Mononuclear cell (primary cell): Measurements from ENCODE around the gene ERC2. TPM values are rescaled to one million over a fixed set of nuclear protein-coding genes. Genes with fewer than 3 reads are reported as not detected.

Source experiments
- H3K27me3 ChIP-seq: 2 replicates; pipeline ENCODE4 v1.6.0; 2011; ENCODE audit warnings: low read length, control low read depth; ENCODE audit not compliant: insufficient read depth
- H3K4me1 ChIP-seq: 2 replicates; pipeline ENCODE4 v1.5.1; 2011; ENCODE audit warnings: mild to moderate bottlenecking, low read length, control low read depth; ENCODE audit not compliant: insufficient read depth
- H3K4me3 ChIP-seq: 2 replicates; pipeline ENCODE4 v1.5.1; 2011; ENCODE audit warnings: mild to moderate bottlenecking, low read length, moderate library complexity
- H3K9me3 ChIP-seq: 2 replicates; pipeline ENCODE4 v1.5.1; 2011; ENCODE audit warnings: low read depth, mild to moderate bottlenecking, control low read depth, low read length
- total RNA-seq: library from RNA; depleted of rRNA; stranded (reverse); fragments of >200 nt; gene quantifications from one replicate; pipeline ENCODE4 v1.2.3, GENCODE V29; 2012

ERC2 gene
- total RNA-seq, 1 donor = 0.10 TPM

DNA sequence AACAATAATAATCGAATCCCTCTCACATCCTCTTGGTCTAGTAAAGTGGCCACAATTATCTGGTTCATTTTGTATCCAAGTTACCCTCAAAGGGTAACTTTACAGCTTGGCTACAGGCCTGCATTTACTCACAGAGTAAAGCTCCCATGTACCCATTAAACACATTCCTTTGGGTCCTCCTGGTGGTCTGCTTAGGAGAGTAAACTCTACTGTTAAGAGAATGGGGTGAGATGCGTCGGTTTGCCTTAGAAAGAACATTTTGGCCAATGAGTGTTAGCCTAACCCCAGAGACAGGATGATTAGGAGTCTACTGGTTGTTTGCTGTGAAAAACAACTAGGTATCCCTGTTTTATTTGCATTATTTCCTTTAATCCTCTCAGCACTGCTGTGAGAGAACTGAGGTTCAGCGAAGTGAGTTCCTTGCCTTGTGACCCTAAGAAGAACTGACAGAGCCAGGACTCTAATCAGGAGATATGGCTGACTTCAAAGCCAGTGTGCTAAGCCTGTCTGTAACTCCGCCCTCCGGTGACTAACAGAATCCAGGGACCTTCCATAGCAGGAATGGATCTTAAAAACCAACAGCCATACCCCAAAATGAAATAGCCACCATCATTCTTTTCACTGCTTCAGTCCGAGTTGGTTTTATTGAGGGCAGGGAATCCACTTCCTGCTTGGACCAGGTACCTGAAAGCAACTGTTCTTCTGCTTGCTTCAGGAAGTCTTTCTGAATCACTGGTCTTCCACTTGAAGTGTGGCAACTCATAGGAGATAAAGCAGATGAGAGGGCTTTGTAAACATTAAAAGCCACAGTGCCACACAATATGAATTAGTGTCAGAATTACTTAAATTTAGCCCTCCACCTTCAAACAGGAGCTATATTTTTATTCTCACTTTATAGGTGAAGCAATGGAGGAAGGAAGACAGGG is 663.8 kb downstream of the ERC2 start:
- no peaks in the 10 kb centered on the region for H3K27me3 ChIP-seq
- H3K4me3 ChIP-seq = no peak overlapping the region
- no peaks in the 10 kb centered on the region for H3K9me3 ChIP-seq
- H3K4me1 ChIP-seq = no peaks in the 10 kb centered on the region

DNA sequence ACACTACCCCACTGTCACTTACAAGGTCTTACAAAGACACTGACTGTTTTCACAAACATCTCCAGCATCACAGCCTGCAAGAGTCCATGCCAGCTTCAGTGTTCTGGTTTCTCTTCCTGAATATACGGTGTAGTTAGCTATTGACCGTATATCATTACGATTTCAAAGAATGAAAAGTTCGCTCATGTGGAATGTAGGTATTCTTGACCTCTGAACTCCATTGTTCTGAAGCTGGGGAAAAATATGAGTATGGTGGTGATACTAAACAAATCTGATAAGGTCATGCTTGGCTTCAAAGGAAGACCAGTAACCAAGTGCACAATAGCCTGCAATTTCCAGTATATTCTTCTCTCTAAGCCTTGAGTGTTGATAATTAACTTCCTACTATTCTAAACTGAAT is 665.5 kb downstream of the ERC2 start:
- no peak overlapping the region for H3K4me3 ChIP-seq
- no peaks in the 10 kb centered on the region for H3K9me3 ChIP-seq
- H3K27me3 ChIP-seq = no peaks in the 10 kb centered on the region
- H3K4me1 ChIP-seq = no peaks in the 10 kb centered on the region

DNA sequence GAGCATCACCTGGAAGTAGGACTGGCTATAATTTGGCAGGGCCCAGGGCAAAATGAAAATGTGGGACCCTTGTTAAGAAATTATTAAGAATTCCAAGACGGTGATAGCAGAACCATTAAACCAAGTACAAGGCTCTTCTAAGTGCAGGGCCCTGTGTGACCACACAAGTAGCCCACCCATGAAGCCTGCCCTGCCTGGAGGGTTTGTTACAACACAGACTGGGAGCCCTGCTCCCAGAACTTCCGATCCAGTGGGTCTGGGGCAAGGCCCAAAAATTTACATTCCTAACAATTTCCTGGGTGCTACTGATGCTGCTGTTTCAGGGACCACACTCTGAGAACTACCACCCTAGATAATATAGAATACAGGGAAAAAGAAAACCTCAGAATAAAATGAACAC is 666.6 kb downstream of the ERC2 start:
- no peaks in the 10 kb centered on the region for H3K9me3 ChIP-seq
- H3K4me1 ChIP-seq = no peaks in the 10 kb centered on the region
- H3K4me3 ChIP-seq = no peak overlapping the region
- H3K27me3 ChIP-seq = no peaks in the 10 kb centered on the region

DNA sequence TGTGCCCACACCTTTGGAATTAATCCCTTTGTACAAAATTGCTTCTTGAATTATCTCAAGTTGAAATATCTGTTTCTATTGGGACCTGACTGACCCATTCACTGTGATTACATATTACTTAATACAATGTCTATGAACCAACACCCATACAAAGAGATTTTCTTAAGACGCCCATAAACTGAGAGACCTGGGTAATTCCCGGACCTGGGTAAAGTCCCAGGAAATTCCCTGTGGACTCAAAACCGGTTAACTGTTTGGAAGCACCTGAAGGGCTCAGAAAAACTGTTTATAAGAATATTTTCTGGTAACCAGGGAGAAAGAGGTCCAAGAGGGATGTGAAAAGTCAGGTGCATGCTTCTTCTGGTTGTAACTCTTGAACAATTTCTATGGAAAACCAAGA is 667.2 kb downstream of the ERC2 start:
- Histone ChIP-seq H3K4me1 (no peaks in the 10 kb centered on the region), H3K27me3 (no peaks in the 10 kb centered on the region), H3K9me3 (no peaks in the 10 kb centered on the region), H3K4me3 (no peak overlapping the region)

DNA sequence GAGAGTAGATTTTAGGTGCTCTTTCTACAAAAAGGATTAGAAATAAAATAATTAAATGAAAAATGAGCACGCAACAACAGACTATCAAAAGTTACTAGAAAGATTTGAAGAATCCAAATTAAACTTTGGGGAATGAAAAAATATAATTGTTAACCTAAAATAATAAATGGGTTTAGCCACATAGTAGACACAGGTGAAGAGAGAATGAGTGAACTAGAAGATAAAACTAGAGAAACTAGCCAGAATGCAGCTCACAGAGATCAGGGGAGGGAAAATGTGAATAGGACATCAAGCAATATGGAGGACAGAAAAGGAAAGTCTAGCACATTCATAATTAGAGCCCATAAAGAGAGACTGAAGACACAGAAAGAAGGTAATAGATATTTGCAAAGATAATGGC is 670.5 kb downstream of the ERC2 start:
- H3K4me3 ChIP-seq = no peak overlapping the region
- H3K4me1 ChIP-seq = no peaks in the 10 kb centered on the region
- H3K27me3 ChIP-seq = no peaks in the 10 kb centered on the region
- no peaks in the 10 kb centered on the region for H3K9me3 ChIP-seq

DNA sequence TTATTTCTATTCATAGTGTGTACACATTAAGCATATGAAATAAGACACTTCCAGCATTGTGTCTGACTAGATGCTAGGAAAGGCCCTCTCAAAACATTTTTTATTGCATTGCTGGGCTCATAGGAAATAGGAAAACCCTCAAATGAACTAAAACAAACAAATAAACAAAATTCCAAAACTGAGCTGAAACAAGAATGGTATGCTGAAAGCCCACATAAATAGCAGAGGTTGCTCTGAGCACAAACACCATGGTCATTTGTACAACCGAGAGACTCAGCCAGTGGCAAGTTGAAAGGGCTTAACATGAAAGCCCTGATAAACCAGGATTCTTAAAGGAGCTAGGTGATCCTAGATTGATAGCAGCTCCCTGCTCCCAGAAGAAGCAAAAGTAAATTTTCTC is 671.2 kb downstream of the ERC2 start:
- Histone ChIP-seq H3K4me3 (no peak overlapping the region), H3K4me1 (no peaks in the 10 kb centered on the region), H3K9me3 (no peaks in the 10 kb centered on the region), H3K27me3 (no peaks in the 10 kb centered on the region)

DNA sequence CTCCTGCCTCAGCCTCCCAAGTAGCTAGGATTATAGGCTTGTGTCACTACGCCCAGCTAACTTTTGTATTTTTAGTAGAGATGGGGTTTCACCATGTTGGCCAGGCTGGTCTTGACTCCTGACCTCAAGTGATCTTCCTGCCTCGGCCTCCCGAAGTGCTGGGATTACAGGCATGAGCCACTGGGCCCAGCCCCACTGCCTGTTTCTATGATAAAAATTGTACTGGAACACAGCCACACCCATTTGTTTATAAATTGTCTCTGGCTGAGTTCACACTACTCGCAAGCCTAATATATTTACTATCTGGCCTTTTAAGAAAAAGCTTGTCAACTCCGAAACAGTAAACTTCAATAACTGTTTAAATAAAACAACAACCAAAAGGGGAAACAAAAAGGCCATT is 671.7 kb downstream of the ERC2 start:
- Histone ChIP-seq H3K9me3 (no peaks in the 10 kb centered on the region), H3K4me3 (no peak overlapping the region), H3K27me3 (no peaks in the 10 kb centered on the region), H3K4me1 (no peaks in the 10 kb centered on the region)

DNA sequence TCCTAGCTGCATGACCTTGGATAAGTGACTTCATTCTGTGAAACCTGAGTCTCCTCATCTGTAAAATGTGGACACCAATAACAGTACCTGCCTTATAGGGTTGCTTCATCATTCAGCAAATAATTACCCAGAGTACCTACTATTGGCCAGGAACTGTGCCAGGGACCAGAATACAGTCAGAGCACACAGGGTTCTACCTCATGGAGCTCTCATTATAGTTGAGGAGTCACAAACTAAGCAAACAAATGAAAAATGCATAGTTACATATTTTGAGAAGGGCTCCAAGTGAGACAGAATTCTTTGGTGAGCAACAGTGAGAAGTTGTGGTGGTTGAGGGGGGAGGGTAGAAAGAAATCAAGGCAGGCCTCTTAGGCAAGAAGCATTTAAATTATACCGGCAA is 672.5 kb downstream of the ERC2 start:
- H3K9me3 ChIP-seq = no peaks in the 10 kb centered on the region
- H3K4me1 ChIP-seq = no peaks in the 10 kb centered on the region
- H3K27me3 ChIP-seq = no peaks in the 10 kb centered on the region
- no peak overlapping the region for H3K4me3 ChIP-seq

DNA sequence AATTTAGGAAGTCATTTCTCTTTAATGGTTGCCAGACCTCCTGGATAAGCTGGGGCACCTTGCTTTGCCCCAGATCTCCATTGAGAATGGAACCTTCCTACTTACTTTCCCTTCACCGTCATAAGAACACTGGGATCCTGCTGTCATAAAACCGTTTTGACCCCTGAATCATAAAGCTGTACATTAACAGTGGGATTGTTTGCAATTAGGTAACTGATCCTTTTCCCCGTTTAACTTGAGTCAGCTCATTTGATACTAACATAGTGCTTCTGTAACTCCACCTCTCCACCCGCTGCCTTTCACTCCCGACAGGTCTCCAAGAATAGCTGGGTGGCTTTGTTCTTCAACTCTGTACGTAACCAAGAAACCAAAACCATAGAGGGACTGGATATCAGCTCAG is 673.0 kb downstream of the ERC2 start:
- Histone ChIP-seq H3K4me1 (no peaks in the 10 kb centered on the region), H3K4me3 (no peak overlapping the region), H3K9me3 (no peaks in the 10 kb centered on the region), H3K27me3 (no peaks in the 10 kb centered on the region)

DNA sequence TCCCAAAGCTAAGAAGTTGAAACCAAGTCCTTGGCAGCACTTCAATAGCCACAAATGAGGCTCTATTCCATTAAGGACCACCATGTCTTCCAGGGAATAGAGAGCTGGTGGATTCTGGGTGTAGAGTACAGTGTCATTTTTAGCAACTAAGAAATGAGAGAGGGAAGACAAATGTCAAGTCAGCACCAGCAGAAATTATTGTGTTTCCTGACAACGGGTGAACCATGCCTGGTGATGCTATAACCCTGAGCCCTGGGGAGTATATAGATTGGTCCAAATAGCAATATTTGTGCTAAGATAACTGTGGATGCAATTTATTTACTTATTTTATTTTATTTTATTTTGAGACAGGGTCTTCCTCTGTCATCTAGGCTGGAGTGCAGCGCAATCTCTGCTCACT is 675.5 kb downstream of the ERC2 start:
- no peaks in the 10 kb centered on the region for H3K27me3 ChIP-seq
- no peak overlapping the region for H3K4me3 ChIP-seq
- no peaks in the 10 kb centered on the region for H3K4me1 ChIP-seq
- H3K9me3 ChIP-seq = no peaks in the 10 kb centered on the region

DNA sequence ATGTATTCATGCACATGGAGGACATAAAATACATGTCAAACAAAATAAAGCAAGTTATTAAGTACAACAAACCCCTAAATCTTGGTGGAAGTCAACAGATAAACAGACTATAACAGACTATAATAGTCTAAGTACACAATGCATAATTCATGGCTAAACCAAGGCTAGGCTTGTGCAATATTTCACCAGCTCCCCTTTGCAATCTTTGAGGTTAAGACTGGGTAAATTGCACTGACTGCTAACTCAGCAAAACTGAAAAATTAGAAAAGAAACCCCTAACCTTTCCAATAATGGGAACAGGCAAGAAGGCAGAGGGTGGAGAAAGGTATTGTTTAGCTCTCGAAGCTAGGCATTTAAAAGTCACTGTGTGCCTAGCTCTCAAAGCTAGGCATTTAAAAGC is 676.3 kb downstream of the ERC2 start:
- no peaks in the 10 kb centered on the region for H3K9me3 ChIP-seq
- no peaks in the 10 kb centered on the region for H3K4me1 ChIP-seq
- no peak overlapping the region for H3K4me3 ChIP-seq
- H3K27me3 ChIP-seq = no peaks in the 10 kb centered on the region

DNA sequence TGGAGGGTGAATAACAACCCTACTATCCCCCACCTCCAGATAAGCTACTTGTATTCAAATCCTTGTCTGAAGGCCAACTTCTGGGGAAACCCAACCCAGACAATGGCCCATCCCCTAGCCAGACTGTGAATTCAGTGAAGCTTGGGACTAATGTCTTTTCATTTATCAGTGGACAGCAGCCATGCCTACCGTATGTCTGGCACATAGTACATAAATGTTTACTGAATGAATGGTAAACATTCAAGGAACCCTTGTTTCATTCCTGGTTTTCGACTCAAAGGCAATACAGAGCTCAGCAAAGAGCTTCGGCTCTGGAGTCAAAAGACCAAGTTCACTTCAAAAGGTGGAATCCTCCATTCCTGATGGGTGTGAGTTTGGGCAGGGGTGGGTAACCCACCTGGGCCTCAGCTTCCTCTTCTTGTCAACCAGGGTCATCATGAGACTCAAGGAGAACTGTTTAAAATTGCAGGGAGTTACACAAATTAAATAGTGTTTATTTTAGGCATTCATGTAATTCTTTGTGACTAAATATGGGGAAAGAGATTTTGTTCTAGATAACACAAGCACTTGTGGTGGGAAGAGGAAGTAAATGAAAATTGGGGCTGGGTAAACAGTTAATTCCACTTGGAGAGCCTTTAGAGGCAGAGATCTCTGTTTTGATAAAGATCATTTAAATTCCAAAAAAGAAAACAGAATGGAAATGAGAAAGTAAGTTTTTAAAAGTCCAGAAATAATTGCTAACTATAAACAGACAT is 677.5 kb downstream of the ERC2 start:
- Histone ChIP-seq H3K4me3 (no peak overlapping the region), H3K9me3 (no peaks in the 10 kb centered on the region), H3K27me3 (no peaks in the 10 kb centered on the region), H3K4me1 (no peaks in the 10 kb centered on the region)

DNA sequence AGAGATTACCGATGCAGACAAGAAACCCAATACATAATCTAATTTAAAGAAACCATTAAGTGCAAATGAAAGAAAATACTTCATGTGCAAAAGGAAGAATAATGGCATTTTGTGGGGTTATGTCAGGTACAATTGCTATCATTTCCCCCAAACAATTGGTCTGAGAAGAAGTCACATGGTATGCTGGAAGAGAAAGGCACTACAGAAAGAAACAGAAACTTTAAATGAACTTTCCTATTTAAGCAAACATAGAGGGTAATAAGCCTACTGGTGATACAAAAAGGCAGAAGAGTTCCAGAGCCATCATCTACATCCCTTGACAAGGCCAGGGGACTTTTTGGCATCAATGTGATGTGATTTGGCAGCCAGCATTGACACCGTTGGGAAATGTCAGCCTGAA is 678.8 kb downstream of the ERC2 start:
- H3K4me1 ChIP-seq = no peaks in the 10 kb centered on the region
- H3K4me3 ChIP-seq = no peak overlapping the region
- no peaks in the 10 kb centered on the region for H3K27me3 ChIP-seq
- H3K9me3 ChIP-seq = no peaks in the 10 kb centered on the region

DNA sequence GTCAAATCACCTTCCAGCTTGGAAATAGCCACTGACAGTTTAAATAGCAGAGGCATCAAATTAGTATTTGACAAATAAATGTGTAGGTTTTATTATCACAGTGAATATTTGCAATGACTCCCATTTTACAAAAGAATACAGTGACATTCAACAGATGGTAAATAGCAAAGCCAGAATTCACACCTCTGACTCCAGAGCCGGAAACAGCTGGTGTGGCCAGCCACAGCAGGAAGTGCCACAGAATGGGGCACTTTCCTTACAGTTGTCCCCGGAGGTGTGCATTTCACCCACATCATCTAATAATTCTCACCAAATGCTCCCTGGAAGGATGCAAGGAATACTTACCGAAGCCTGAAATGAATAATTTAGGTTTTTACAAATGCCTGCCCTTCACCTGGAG is 685.5 kb downstream of the ERC2 start:
- Histone ChIP-seq H3K9me3 (no peaks in the 10 kb centered on the region), H3K4me1 (no peaks in the 10 kb centered on the region), H3K4me3 (no peak overlapping the region)

DNA sequence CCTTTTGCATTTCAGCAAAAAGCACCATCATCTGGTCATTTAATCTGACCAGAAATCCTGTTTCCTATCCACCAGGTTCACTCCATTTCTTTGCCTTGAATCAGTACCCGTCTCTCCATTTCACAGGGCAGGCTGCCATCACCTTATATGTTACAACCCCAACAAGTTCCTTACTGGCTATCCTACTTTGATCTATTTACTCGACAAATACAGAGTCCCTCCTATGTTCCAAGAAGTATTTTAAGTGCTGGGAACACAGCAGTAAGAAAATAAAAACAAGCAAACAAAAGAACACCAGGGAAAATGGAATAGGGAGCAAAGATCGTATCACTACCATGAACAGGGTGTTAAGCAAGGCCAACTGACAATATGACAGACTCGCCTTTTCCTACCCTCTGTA is 685.9 kb downstream of the ERC2 start:
- H3K9me3 ChIP-seq = no peaks in the 10 kb centered on the region
- H3K27me3 ChIP-seq = no peaks in the 10 kb centered on the region
- no peak overlapping the region for H3K4me3 ChIP-seq
- no peaks in the 10 kb centered on the region for H3K4me1 ChIP-seq

More for the DNA sequence above, 685.5 kb downstream of the ERC2 start:
- H3K27me3 ChIP-seq = no peaks in the 10 kb centered on the region

DNA sequence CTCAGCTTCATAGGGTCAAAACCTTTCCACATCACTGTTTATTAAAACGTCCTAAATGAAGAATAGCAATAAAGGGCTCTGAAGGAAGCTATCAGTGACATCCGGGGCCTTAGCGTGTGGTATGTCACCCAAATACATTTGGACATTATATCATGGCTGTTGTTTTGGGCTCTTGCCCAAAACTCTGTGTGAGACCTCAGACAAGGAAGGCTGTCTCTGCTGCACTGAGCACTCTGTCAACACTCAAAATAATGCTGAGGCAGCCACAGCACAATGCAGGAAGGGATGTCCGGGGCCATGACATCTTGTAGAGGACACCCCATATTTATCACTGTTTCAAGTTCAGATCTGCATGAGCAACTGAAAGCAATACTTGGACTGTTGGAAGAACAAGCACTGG is 687.4 kb downstream of the ERC2 start:
- Histone ChIP-seq H3K9me3 (no peaks in the 10 kb centered on the region), H3K27me3 (no peaks in the 10 kb centered on the region), H3K4me1 (no peaks in the 10 kb centered on the region), H3K4me3 (no peak overlapping the region)
